ENCODE data around the gene HTT-AS.

Gene HTT-AS

DNA sequence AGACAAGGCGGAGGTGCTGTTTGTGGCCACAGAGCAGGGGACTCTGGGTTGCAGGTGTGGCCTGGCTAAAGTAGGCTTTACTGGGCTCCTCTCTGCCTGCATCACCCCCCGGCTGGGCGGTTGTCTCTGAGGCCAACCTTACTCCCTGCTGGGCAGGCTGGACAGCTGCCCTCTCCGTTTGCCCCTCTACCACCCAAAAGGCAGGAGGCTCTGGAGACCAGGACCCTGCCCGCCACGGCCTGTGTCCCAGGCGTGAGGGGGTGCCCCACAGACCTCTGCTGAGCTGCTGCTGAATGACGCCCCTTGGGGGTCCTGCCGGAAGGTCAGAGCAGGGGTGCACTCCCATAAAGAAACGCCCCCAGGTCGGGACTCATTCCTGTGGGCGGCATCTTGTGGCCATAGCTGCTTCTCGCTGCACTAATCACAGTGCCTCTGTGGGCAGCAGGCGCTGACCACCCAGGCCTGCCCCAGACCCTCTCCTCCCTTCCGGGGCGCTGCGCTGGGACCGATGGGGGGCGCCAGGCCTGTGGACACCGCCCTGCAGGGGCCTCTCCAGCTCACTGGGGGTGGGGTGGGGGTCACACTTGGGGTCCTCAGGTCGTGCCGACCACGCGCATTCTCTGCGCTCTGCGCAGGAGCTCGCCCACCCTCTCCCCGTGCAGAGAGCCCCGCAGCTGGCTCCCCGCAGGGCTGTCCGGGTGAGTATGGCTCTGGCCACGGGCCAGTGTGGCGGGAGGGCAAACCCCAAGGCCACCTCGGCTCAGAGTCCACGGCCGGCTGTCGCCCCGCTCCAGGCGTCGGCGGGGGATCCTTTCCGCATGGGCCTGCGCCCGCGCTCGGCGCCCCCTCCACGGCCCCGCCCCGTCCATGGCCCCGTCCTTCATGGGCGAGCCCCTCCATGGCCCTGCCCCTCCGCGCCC lies 920 bp downstream of the HTT-AS start:
- ChIA-PET CTCF (interaction anchor here (1.0 to 2.6 kb wide), 5 partner anchors 15 to 26 kb away, joined by 3 to 11 read pairs (median 4); no protein-coding TSS in a partner anchor), POLR2A (no interaction called here)
- TF ChIP-seq, protein P1, sequence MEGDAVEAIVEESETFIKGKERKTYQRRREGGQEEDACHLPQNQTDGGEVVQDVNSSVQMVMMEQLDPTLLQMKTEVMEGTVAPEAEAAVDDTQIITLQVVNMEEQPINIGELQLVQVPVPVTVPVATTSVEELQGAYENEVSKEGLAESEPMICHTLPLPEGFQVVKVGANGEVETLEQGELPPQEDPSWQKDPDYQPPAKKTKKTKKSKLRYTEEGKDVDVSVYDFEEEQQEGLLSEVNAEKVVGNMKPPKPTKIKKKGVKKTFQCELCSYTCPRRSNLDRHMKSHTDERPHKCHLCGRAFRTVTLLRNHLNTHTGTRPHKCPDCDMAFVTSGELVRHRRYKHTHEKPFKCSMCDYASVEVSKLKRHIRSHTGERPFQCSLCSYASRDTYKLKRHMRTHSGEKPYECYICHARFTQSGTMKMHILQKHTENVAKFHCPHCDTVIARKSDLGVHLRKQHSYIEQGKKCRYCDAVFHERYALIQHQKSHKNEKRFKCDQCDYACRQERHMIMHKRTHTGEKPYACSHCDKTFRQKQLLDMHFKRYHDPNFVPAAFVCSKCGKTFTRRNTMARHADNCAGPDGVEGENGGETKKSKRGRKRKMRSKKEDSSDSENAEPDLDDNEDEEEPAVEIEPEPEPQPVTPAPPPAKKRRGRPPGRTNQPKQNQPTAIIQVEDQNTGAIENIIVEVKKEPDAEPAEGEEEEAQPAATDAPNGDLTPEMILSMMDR (IDR thresholded peaks at IDR 0.05; ENCODE audit: control extremely low read depth, extremely low read depth, low read depth, missing control alignments), result no peak
- DNase-seq (ENCODE audit: extremely low spot score), result no peak

DNA sequence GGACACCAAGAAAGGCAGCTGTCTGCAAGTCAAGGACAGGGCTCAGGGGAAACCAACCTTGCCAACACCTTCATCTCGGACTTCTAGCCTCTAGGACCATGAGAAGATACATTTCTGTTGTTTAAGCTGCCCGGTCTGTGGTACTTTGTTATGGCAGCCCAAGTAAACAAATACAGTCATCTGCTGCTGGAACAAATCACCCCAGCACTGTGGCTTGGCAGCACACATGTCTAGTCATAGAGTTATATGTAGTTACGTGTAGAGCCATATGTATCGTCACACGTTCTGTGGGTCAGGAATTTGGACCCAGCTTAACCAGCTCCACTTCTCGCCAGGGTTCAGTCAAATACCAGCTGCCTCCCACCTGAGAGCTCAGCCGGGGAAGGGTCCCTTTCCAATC lies 2.5 kb downstream of the HTT-AS start:
- TF ChIP-seq, protein P1 (IDR thresholded peaks at IDR 0.05; ENCODE audit: control extremely low read depth, extremely low read depth, low read depth, missing control alignments), result no peak
- POLR2A ChIA-PET, result interaction anchor here (0.5 to 1.0 kb wide), 2 partner anchors 34 to 286 kb away, joined by 4 to 6 read pairs; no protein-coding TSS in a partner anchor
- CTCF ChIA-PET, result interaction anchor here (1.1 to 2.6 kb wide), 2 partner anchors 13 to 17 kb away, joined by 4 to 11 read pairs; no protein-coding TSS in a partner anchor

DNA sequence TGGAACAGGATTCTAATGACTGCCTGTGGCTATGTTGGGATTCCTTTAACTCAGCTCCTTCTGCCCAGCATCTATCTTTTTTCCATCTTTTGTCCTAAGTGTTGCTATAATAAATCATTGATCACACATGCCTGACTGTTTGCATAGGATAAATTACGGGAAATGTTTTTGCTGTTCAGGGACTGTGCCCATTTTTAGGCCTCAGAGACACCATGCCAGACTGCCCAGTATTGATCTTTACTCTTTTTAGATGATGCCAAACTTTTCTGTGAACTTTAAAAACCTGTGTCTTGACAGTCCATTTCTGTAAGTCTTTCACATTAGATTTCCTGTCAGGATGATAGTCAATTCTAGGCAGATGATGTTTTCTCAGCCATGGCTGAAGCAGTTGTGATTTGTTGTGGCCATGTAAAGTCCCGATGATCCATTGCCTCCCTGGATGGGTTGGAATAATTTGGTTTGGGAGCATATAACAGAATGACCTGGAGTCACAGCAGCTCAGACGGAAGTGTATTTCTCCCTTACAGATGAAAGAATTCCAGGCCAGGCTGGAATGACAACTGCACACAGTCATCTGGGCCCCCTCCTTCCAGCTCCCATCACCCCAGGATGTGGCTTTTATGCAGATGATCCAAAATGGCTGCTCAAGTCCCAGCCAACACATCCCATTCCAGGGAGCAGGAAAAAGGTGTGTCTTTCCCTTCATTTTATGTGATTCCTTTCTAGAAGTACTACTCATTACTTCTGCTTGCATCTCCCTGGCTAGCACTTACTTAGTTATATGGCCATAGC lies 3.4 kb downstream of the HTT-AS start:
- ChIA-PET POLR2A (interaction anchor here (1.0 kb wide), 1 partner anchor 33 kb away, joined by 6 read pairs; no protein-coding TSS in a partner anchor), CTCF (interaction anchor here (1.1 kb wide), 1 partner anchor 16 kb away, joined by 4 read pairs; no protein-coding TSS in a partner anchor)
- TF ChIP-seq, protein P1 (IDR thresholded peaks at IDR 0.05; ENCODE audit: control extremely low read depth, extremely low read depth, low read depth, missing control alignments), result no peak
- no peak for DNase-seq (ENCODE audit: extremely low spot score)

More for the DNA sequence above, 2.5 kb downstream of the HTT-AS start:
- DNase-seq (ENCODE audit: extremely low spot score), result no peak

DNA sequence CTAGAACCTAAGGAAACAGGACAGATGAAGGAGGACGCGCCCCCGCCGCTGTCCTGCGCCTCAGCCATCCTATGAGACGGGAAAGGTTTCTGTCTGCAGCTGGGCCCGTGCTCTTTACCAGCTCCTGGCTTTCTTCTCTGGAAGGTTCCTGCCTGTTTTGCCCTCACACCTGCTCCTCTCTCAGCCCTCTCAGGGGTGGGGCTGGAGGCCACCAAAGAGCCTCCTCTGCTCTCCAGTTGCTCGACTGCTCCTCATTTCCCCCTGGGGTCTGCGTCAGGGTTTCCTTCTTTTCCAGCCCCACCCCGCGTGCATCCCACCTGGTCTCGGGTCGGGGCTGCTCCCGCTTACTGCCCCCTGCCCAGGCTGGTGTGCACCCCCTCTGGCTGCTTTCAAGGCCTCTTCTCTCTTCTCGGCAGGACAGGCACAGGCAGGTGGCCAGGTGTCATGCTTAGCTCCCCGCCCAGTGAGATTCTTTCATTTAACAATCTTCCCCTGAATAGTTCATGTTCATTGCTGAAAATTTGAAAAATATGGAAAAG lies 4.6 kb downstream of the HTT-AS start:
- DNase-seq (ENCODE audit: extremely low spot score), result no peak
- ChIA-PET CTCF (interaction anchor here (1.1 to 1.9 kb wide), 3 partner anchors 9 to 25 kb away, joined by 3 to 5 read pairs (median 4); no protein-coding TSS in a partner anchor), POLR2A (no interaction called here)
- TF ChIP-seq, protein P1 (IDR thresholded peaks at IDR 0.05; ENCODE audit: control extremely low read depth, extremely low read depth, low read depth, missing control alignments), result no peak

DNA sequence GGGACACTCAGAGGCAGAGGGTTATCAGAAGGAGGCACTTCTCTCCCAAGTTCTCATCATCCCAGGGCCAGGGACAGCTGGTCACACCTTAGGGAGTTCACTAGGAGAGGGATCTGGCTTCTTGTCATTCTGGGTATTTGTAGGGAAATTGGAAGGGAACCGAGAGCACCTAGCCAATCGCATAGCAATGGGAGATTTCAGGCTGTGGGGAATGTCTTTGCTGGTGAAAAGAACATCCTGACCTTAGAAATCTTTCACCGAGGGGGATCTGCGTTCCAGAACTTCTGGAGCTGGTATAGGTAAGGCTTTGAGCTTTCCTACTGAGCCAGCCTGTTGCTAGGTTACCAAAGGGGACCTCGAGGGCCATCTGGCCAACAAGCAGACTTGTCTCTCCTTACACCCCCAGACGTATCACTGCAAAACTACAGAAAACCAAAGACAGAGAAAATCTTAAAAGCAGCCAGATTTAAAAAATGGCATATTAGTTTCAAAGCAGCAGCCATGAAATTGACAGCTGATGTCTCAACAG lies 6.8 kb downstream of the HTT-AS start:
- CTCF ChIA-PET, result interaction anchor here (1.2 kb wide), 1 partner anchor 12 kb away, joined by 4 read pairs; no protein-coding TSS in a partner anchor
- TF ChIP-seq, protein P1 (IDR thresholded peaks at IDR 0.05; ENCODE audit: control extremely low read depth, extremely low read depth, low read depth, missing control alignments), result no peak
- POLR2A ChIA-PET, result no interaction called here
- no peak for DNase-seq (ENCODE audit: extremely low spot score)

All from GM10248 (cell line).